ENCODE results near the gene ACSM4. TPM values are rescaled to one million over a fixed set of nuclear protein-coding genes. Genes with fewer than 3 reads are reported as not detected.

ACSM4 gene
- total and polyA plus RNA-seq, 9 of the 15 experiments (the other 6 are each of a cell fraction or from before 2014, with no cell fraction given): not detected

- Histone ChIP-seq H3K9me1 (ENCODE audit: control insufficient read depth, insufficient read depth, low read length) (no peaks in the 10 kb centered on the region), H3K36me3 (ENCODE audit: control insufficient read depth, insufficient read depth, low read length) (no peaks in the 10 kb centered on the region), H3K27ac (ENCODE audit: extremely low read depth, low read depth, low read length) (no peak overlapping the region), H3K4me3 (no peak overlapping the region), H3K9me3 (replicated peaks; ENCODE audit: control insufficient read depth, insufficient read depth, low read depth, low read length) (no peaks in the 10 kb centered on the region), H3K4me2 (ENCODE audit: insufficient read depth, low read length) (peak overlapping the region; percentile 47), H3K9ac (ENCODE audit: insufficient read depth in 1 of 2, low read depth in 2 of 2, low read length in 2 of 2) (no peak overlapping the region), H2AFZ (ENCODE audit: low read depth, low read length) (peak overlapping the region; percentile 79), H3K4me1 (replicated peaks in 1 of 2; ENCODE audit: control insufficient read depth in 2 of 2, insufficient read depth in 2 of 2, low read length in 2 of 2) (peaks cover 0 to 5% of the 10 kb centered on the region in 2 experiments; a peak in 4 of 5 replicates), H3K79me2 (ENCODE audit: control insufficient read depth, insufficient read depth, low read length) (no peaks in the 10 kb centered on the region), H3K27me3 (ENCODE audit: control insufficient read depth in 2 of 2, insufficient read depth in 2 of 2, low read length in 2 of 2) (no peaks in the 10 kb centered on the region; a peak in 1 of 5 replicates), H4K20me1 (replicated peaks; ENCODE audit: control insufficient read depth, insufficient read depth, low read length) (no peaks in the 10 kb centered on the region)
- ATAC-seq: peak; percentile 63
- intact Hi-C loops (cut with micrococcal nuclease): no loop called here
- POLR2A ChIA-PET: no interaction called here
- CTCF ChIA-PET (ENCODE audit: low intra/inter-chr PET ratio): no interaction called here
- peak in 1 of 4 experiments; percentile 33 for DNase-seq (ENCODE audit: extremely low read depth in 1 of 4, low spot score in 3 of 4)
- no TSS peak for BruUV-seq (replicated peaks)
- no peak for FAIRE-seq
- in situ Hi-C loops (cut with MboI): no loop called here
- 32% methylated on average over 10 of the region's 10 CpGs for WGBS (ENCODE audit: insufficient coverage, low coverage, missing lambda C conversion rate)
- TF ChIP-seq CREB5 (CRISPR knock-in tag; IDR thresholded peaks at IDR 0.05) (no peak), GMEB1 (CRISPR knock-in tag; IDR thresholded peaks at IDR 0.05) (no peak), ZNF740 (CRISPR knock-in tag; IDR thresholded peaks at IDR 0.05) (no peak), ZNF740 (tag; IDR thresholded peaks at IDR 0.05) (no peak), JUND (IDR thresholded peaks at IDR 0.05; ENCODE audit: borderline replicate concordance, low read depth, low read length) (peak; percentile 47; the same call in 1 of the 2 replicates), JUND (tag; IDR thresholded peaks at IDR 0.05; ENCODE audit: borderline replicate concordance, low read depth, low read length) (0 out of 3 replicates have a peak, but pooled peaks have one; percentile 32), PHF20 (IDR thresholded peaks at IDR 0.05; ENCODE audit: partially characterized antibody) (no peak), ZBTB1 (CRISPR knock-in tag; IDR thresholded peaks at IDR 0.05; ENCODE audit: borderline replicate concordance, low read depth) (no peak), ZBTB49 (CRISPR knock-in tag; IDR thresholded peaks at IDR 0.05; ENCODE audit: borderline replicate concordance) (no peak), U2AF2 (optimal IDR thresholded peaks at IDR 0.05; ENCODE audit: low read depth, low read length) (no peak), POLR2G (IDR thresholded peaks at IDR 0.05; ENCODE audit: low read depth, low read length) (no peak), ZC3H11A (IDR thresholded peaks at IDR 0.05; ENCODE audit: low read depth, low read length) (no peak), HIVEP1 (CRISPR knock-in tag; IDR thresholded peaks at IDR 0.05) (no peak), FOXK2 (conservative IDR thresholded peaks at IDR 0.05 in 1 of 2, IDR thresholded peaks at IDR 0.05 in 1 of 2; ENCODE audit: low read depth in 2 of 2) (no peak), ZNF57 (CRISPR knock-in tag; IDR thresholded peaks at IDR 0.05) (no peak)
Measured at GRCh38 chr12:7369274-7369729, 65.4 kb downstream of the ACSM4 start.
